GM13976 (cell line): ENCODE results near the gene GLB1L3.
A peak's percentile ranks its signal among the peaks of the same experiment; 100 is the strongest.

ENCODE experiments used
- DNase-seq: peaks from one replicate; pipeline ENCODE4 v3.0.0; 2012; ENCODE audit warnings: low spot score
- in situ Hi-C: fragments of 300-500 bp; cut with MboI; formaldehyde crosslinking; loops from one replicate; pipeline ENCODE4 v1.12.0; 2022; ENCODE audit warnings: low sequenced_read_pairs, mixed read lengths, inconsistent platforms; ENCODE audit not compliant: unreplicated experiment
- TF ChIP-seq, protein P1 (sequence below): IDR thresholded peaks from 2 replicates; pipeline ENCODE4 v1.5.1; 2012; ENCODE audit warnings: borderline replicate concordance, mild to moderate bottlenecking; ENCODE audit not compliant: insufficient read depth; ENCODE audit errors: extremely low read depth, missing control alignments, control extremely low read depth

Gene GLB1L3

DNA sequence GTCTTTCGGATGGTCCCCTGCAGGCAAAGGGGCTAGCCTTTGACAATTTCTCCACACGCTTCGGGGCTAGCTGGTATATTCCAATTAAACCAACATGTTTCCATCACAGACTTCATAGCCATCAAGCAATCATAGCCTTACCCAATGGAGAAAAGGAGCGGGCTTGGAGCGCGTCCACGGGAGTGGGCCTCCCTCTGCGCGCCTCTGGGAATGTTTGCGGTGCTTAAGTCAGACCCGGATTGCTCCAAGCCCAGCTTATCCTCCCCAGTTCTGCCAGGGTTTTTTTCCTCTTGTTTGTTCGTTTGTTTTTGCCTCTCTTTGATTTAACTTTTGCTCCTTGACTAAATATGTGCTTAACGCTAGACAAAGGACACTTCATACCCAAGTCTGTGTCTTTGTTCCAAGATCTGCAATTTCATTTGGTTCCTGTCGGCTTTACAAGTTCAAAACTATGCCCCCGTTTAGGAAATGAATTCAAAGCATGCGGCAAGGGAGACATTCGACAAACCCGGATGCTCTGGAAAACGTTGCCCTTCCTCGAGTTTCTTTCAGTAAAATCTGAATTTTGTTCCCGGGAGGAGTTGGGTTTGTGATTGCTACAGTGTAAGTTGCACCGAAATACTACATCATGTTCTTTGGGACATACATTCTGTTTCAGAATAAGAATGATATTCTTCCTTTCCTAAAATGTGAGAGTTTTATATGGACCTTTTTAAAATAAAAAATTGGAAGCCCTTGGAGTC lies 54.6 kb downstream of the GLB1L3 start:
- in situ Hi-C loops, result no loop called here
- no peak for DNase-seq
- TF ChIP-seq, protein P1, sequence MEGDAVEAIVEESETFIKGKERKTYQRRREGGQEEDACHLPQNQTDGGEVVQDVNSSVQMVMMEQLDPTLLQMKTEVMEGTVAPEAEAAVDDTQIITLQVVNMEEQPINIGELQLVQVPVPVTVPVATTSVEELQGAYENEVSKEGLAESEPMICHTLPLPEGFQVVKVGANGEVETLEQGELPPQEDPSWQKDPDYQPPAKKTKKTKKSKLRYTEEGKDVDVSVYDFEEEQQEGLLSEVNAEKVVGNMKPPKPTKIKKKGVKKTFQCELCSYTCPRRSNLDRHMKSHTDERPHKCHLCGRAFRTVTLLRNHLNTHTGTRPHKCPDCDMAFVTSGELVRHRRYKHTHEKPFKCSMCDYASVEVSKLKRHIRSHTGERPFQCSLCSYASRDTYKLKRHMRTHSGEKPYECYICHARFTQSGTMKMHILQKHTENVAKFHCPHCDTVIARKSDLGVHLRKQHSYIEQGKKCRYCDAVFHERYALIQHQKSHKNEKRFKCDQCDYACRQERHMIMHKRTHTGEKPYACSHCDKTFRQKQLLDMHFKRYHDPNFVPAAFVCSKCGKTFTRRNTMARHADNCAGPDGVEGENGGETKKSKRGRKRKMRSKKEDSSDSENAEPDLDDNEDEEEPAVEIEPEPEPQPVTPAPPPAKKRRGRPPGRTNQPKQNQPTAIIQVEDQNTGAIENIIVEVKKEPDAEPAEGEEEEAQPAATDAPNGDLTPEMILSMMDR, result no peak

DNA sequence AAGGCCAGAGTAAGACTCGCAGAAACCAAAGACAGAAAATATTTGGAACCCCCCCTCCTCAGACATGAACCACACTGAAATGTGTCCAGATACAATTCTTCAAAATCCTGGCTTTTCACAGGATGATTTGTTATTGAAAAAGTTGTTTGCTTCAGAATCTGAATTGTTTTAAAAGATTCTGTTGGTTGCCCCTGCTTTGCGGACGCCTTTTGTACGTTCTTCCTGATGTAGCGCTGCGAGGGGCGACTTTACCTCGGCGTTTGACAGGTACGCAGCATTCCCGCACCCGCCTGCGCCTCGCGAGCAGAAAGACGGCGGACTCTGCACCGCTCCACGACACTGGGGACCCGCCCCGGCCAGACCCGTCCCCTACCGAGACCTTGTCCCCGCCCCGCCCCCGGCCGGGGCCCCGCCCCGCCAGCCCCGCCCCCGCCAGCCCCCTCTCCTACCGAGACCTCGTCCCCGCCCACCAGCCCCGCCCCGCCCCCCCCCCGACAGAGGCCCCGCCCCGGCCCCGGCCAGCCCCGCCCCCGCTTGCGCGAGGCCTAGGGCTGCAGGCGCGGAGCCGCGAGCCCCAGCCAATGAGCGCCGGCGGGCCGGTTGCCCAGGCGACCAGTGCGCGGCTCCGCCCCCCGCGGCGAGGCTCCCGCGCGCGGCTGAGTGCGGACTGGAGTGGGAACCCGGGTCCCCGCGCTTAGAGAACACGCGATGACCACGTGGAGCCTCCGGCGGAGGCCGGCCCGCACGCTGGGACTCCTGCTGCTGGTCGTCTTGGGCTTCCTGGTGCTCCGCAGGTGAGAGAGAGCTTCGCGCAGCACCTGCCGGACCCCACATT lies 55.4 kb downstream of the GLB1L3 start, which contains the start of gene GLB1L2:
Gene GLB1L2 (plus strand): TSS at position 635 of the 835 bp plus-strand sequence. CDS start 74 bp downstream, at position 709.
- in situ Hi-C loops, result no loop called here
- DNase-seq, result peak; percentile 96
- TF ChIP-seq, protein P1, result no peak

DNA sequence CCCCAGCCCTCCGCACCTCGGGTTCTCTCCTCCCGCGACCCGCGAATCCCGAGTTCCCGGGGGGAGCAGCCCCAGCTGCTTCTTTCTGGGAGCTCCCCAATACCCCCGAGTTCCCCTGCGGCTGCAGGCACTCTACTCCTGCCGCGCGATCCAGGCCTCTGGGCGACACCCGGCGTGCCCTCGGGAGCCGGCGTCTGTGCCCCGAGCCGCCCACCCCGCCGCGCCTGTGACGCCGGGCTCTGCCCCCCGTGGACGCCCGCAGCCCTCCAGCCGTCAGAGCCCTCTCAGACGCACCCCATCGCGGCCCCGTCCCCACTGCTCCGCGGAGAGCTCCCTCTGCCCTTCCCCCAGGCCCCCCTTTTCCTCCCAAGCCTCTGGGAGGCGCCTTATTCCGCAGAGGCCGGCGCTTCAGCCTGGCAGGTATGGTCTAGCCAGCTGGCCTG lies 56.0 kb downstream of the GLB1L3 start:
- in situ Hi-C loops, result no loop called here
- TF ChIP-seq, protein P1, result no peak
- DNase-seq, result no peak

DNA sequence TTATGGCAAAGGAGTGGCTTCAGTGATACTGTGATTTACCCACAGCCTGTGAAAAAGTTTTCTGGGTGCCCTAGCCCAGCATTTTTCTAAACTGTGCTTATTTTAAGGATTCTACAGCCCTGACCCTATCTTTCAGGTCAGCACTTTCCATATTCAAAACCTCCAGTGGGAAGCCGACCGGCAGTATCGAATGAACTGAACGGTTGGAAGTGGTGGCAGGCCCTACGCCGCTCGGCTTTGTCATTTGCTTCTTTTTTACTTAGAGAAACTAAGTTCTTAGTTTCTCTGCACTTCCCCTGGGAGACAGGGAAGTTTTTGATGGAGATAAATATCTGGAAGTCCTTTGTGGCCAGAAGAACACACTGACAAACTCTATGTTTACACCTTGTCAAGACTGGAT lies 56.6 kb downstream of the GLB1L3 start:
- TF ChIP-seq, protein P1, result no peak
- in situ Hi-C loops, result no loop called here
- DNase-seq, result no peak

DNA sequence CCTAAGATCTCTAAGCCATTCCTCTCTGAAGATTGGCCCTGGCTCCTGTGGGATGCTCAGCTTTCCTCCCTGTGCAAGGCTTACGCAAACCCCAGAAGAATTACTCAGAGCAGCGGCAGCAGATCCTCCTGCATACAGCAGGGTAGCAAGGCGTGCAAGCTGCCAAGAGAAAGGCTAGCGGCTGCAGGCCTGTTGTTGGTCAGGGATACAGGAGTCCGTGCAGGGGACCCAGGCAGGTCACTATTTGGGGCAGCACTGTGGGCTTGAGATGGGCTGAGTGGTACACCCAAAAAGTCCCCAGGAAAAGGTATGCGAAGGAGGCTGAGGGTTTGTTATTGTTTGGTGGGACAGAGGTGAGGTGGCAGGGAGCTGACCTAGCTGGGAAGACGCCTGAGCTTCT lies 57.1 kb downstream of the GLB1L3 start:
- in situ Hi-C loops, result no loop called here
- no peak for DNase-seq
- TF ChIP-seq, protein P1, result no peak

DNA sequence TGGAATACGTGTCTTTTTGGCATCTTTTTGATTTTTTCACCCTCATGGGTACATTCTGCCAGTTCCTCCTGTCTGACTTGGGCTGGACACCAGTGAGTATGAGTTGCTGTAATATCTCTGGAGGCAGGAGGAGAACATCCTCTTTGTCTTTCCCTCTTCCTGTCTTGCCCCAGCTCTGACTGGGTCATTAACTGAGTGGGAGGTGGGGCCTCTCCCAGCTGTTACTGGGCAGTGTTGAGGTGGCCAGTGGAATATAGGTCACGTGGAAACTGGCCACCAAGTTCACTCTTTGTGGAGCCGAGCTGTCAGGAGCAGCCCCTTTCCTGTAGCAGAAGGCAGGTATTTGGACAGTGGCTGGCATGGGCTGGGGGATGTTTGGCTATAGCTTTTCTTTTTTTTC lies 57.8 kb downstream of the GLB1L3 start:
- TF ChIP-seq, protein P1, result no peak
- in situ Hi-C loops, result no loop called here
- DNase-seq, result no peak
